ENCODE results near the gene SPAAR.
"Not testable (repeated sequence)": the region's sequence is repeated elsewhere in the genome, so short reads cannot be mapped to it uniquely, and the experiment has no call there.

The SPAAR gene

GRCh38 chr9:35904338-35904737 is 5.0 kb upstream of the SPAAR start:
- DNase-seq (ENCODE audit: low read depth) = no peak

DNA sequence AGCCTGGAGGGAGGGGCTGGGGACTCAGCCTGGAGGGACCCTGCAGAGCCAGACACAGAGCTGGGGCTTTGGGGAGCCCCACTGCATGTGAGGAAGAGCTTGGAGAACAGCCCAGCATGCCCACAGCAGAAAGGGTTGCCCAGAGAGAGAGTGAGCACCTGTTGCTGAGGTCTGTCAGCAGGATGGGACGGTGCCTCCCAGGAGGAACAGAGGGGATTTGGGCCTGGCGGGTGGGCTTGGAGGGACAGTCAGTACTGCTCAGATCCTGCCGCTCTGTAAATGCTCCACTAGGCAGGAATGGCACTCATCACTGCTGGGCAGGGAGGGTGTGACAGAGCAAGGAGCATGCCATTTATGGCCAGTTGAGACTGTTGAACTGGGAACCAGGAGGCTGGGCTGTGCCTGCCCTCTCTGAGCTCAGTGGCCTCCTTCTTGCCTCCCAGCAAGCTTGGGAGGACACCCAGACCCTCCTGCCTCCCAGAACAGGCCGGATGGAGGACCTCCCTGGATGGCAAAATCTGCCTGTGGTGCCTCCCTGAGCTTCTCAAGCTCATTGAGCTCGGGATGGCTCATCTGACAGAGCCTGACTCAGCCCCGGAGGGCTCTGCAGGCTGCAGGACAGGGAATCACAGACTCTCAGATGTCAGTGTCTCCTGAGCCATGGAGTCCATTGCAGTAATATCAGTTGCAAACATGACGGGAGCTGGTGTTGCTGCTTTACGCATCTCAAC is 4.1 kb upstream of the SPAAR start:
- DNase-seq (ENCODE audit: low read depth) = no peak

DNA sequence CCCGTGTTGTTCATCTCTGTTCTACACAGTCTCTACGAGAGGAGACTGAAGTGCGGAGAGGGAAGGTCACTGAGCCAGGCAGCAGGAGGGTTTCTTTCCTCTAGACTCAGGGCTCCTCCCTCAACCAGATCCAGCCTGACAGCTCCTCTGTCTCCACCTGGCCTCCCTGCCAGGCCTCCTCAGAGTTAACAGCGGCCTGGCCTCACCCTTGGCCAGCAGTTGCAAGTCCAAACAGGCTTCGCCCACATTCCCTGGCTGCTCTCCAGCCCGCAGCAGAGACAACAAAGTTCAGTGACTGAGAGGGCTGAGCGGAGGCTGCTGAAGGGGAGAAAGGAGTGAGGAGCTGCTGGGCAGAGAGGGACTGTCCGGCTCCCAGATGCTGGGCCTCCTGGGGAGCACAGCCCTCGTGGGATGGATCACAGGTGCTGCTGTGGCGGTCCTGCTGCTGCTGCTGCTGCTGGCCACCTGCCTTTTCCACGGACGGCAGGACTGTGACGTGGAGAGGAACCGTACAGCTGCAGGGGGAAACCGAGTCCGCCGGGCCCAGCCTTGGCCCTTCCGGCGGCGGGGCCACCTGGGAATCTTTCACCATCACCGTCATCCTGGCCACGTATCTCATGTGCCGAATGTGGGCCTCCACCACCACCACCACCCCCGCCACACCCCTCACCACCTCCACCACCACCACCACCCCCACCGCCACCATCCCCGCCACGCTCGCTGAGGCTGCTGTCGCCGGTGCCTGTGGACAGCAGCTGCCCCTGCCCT is 3.2 kb upstream of the SPAAR start, which contains the start of gene HRCT1:
TSS of gene HRCT1 (plus strand) at position 291 of the 768 bp plus-strand sequence. CDS start at position 377, 86 bp downstream.
- DNase-seq (ENCODE audit: low read depth) = peak; percentile 79

GRCh38 chr9:35906923-35907699 is 2.2 kb upstream of the SPAAR start:
- peak; percentile 72 for DNase-seq (ENCODE audit: low read depth)

- peak; percentile 68 for DNase-seq (ENCODE audit: low read depth)
Observed at GRCh38 chr9:35907711-35908503, 1.4 kb upstream of the SPAAR start.

DNA sequence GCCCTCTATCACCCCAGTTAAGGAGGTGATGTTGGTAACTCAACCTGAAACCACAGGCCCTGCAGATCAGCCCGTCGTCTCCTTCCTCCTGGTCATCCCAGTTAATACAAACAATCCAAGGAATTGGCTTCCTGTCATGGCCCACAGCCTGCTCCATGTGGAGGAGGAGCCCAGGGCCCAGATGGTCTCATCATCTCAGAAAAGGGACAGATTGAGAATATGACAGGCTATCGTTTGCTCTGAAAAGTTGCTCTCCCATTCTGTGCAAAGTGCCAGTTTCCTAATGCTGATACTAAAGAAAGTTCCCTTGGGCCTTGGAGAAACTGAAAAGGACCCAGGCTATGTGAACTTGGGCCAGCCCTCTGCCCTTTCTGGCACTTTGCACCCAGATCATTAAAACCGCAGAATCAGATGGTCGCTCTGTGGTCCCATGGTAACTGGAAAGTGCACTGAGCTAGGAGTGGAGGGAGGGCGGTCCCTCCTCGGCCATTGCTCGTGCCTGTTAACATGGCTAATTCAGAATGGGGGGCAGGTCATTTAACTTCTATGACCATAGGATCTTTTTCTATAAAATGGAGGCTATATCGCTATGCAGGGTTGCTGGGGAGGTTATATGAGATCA is 675 bp upstream of the SPAAR start:
- no peak for DNase-seq (ENCODE audit: low read depth)

DNA sequence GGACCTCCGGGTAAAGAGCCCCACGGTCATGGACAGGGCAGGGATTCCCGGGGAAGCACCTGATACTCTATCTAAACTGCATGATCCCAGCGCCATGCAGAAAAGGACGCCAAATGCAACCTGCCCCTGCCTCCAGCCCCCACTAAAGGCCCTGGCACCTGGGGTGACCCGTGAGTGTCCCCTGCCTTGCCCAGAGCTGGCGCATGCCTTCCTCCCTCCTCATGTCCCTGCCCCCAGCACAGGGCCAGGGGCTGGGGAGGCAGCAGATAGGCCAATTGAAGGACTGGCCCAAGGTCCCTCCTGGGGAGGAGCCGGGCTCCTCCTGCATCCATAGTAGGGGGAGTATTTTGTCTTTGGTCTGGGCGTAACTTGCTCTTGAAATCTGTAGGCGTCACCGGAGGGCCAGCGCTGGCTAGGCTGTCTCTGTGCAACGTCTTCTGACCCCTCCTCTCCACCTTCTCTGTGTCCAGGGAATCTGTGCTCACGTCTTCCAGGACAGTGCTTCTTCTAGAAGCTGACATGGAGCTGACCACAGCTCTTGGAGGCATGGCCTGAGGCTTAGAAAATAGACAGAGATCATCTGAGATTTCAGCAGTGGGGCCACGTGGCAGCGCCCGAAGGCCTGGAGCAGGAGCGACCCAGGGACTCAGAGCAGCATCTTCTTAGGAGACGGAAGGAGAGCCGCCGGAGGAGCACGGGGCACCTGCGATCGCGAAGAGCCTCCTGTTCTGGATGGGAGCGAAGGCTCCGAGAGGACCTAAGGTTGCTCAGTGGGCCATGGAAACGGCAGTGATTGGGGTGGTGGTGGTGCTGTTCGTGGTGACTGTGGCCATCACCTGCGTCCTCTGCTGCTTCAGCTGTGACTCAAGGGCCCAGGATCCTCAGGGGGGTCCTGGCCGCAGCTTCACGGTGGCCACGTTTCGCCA is 660 bp downstream of the SPAAR start:
- DNase-seq (ENCODE audit: low read depth) = no peak

DNA sequence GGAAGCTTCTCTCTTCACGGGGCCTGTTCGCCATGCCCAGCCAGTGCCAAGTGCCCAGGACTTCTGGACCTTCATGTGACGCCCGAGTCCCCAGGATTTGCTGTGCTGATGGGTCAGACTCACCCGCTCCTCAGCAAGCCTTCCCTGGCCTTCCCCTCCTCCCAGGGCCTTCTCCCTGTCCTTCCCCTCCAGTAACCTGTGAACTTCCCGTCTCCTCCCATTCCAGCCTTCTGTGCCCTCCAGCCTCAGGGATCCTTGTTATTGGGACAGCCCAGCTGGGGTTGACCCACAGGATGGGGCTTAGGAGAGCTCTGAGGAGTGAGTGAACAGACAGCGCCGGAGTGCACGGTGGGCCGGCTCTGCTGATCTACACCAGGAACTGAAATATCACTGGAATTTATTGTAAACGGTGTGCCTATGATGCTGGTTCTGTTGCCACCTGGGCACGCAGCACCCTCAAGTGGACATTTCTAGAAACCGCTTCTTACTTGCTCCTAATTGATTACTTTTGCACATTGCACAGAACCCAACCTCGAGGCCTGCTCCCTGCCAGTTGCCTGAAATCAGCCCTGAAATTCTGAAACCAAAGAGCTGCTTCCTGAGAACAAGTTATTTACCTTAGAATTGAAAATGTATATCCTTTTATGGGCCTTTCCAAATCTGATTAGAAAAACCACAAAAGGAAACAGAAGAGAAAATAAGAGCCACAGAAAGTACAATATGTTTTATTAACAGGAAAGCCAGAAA is 1.5 kb downstream of the SPAAR start:
- DNase-seq (ENCODE audit: low read depth) = no peak

DNA sequence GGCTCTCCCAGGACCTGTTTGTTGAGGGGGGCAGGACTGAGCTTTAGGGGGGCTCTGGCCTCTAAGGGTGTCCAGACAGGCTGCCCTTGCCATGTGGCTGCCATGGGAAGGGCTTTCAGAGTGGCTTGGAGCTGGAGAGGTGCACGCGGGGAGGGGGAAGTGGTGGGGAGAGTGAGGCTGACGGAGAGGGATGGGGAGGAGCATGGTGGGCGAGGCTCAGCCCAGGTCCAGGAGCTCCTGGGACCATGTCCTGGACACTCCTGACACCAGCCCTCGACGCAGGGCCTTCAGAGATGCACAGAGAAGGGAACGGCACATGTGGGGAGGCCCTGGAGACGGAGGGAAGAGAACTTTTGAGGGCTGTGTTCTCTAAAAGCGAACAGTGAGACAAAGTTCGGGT is 2.4 kb downstream of the SPAAR start:
- no peak for DNase-seq (ENCODE audit: low read depth)

DNA sequence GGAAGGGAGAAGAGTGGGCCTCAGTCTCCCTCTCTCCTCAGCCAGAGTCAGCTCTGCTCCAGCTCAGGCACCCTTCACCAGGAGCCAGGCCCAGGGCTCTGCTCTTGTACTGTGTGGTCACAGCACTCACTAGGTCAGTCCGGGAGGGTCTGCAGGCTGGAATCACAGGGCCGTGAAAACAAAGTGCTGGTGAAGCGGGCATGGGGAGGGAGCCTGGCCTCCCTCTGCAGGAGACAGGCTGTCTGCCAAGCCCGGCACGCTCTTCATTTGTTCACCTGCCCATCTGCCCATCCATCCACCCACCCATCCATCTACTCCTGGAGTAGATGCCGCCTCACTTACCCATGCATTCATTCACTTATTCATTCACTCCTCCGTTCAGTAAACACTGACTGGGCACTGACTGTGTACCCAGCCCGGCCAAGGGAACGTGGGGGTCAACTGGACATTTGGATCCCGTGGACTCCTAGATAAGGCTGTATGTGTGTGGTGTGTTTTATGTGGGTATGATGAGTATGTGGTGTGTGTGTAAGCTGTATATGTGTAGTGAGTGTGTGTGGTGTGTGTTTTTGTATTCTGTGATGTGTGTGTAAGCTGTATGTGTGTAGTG is 3.6 kb downstream of the SPAAR start:
- no peak for DNase-seq (ENCODE audit: low read depth)

DNA sequence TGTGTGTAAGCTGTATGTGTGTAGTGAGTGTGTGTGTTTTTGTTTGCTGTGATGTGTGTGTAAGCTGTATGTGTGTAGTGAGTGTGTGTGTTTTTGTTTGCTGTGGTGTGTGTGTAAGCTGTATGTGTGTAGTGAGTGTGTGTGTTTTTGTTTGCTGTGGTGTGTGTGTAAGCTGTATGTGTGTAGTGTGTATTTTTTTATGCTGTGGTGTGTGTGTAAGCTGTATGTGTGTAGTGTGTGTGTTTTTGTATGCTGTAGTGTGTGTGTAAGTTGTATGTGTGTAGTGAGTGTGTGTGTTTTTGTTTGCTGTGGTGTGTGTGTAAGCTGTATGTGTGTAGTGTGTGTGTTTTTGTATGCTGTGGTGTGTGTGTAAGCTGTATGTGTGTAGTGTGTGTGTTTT is 4.1 kb downstream of the SPAAR start:
- DNase-seq (ENCODE audit: low read depth) = not testable (repeated sequence)

DNA sequence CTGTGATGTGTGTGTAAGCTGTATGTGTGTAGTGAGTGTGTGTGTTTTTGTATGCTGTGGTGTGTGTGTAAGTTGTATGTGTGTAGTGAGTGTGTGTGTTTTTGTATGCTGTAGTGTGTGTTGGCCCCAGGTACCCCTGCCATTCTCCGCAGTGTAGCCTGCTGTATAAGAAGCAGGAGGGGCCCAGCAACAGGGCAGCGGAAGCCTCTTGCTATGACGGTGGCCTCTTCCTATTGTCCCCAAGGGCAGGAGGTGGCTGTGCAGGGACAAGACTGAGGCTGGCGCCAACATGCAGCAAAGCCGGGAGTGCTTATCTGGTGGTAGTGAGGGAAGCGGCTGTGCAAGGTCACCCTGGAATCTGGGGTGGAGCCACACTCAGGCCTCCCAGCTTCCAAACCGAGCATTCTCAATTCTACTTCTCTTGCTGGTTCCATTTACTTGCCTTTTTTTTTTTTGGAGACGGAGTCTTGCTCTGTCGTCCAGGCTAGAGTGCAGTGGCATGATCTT is 5.1 kb downstream of the SPAAR start:
- no peak for DNase-seq (ENCODE audit: low read depth)

- DNase-seq (ENCODE audit: low read depth) = no peak
Observed at GRCh38 chr9:35915681-35916294, 6.5 kb downstream of the SPAAR start.

GRCh38 chr9:35917261-35917660 is 8.0 kb downstream of the SPAAR start:
- no peak for DNase-seq (ENCODE audit: low read depth)

DNA sequence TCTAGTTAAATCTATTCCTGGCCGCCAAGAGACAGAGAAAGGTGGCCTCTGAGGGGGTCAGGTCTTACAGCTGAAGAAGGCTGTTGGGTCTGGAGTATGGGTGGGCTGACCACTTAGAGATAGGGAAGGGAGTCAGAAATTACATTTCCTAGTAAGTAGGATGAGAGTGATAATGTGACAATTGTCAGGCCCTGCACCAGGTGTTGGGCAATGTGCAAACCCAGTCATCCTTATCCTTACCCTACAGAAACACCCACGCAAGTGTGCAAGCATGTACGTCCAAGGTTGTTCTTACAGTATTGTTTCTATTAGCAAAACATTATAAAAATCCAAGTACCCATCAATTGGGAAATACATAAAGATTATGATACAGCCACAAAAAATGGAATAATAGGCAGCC is 9.5 kb downstream of the SPAAR start:
- no peak for DNase-seq (ENCODE audit: low read depth)

DNA sequence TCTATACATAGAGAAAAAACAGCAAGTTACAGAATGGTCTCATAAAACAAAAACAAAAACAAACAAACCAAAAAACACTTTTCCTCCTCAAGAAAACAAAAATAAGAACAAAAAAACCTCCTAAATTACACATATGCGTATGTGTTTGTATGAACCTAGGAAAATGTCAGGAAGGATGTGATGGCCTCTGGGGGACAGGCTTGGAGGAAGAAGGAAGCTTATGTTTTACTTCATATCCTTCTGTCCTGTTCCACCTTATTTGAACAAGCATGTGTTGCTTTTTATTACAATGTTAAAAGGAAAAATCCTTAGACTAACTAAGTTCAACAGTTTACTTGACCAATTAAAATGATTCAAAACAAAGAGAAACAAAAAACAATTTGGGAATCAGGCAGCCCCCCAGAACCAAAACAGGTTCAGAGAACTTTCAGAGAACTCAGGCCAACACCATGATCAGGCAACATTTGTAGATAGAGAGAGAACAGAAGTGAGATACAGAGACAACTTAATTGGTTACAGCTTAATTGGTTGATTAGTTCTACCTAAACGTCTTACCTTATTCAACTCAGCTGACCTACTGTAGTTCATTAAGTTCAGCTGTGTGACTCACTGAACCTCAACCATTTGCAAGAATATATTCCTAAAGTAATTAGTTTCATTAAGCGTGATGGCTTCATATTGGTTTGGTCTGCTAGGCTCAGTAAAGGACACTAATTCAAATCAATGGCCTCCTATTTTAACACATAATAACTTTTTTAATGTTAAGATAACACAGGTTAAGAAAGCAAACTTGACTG is 10.1 kb downstream of the SPAAR start:
- DNase-seq (ENCODE audit: low read depth) = no peak

- no peak for DNase-seq (ENCODE audit: low read depth)
Observed at GRCh38 chr9:35920051-35920620, 10.8 kb downstream of the SPAAR start.
